GM12872 (cell line): ENCODE measurements around the gene PAX2.
A peak's percentile ranks its signal among the peaks of the same experiment; 100 is the strongest.

Source experiments
- TF ChIP-seq, protein P1 (sequence below): IDR thresholded peaks from 3 replicates; pipeline ENCODE4 v1.5.1; 2011; ENCODE audit warnings: low read depth, mild to moderate bottlenecking, low read length, moderate library complexity; ENCODE audit not compliant: insufficient read depth

PAX2 gene

DNA sequence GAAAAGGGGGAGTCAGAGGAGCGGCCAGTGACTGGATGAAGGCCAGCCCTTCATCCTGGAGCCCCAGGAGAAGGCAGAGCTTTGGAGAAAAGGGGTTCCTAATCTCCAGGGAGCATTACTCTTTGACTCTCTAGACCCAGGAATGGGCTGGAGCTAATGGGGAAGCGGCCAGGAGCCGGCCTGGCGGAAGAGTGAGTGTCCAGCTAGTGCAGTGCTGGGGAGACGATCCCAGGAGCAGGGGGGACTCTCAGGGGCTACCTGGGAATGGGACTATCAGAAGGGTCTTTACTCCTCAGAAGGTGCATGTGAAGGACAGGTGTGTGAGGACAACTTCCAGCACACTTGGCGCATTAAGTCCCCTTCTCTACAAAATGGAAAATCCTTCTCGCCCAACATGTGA is 2.4 kb upstream of the PAX2 start:
- TF ChIP-seq, protein P1, sequence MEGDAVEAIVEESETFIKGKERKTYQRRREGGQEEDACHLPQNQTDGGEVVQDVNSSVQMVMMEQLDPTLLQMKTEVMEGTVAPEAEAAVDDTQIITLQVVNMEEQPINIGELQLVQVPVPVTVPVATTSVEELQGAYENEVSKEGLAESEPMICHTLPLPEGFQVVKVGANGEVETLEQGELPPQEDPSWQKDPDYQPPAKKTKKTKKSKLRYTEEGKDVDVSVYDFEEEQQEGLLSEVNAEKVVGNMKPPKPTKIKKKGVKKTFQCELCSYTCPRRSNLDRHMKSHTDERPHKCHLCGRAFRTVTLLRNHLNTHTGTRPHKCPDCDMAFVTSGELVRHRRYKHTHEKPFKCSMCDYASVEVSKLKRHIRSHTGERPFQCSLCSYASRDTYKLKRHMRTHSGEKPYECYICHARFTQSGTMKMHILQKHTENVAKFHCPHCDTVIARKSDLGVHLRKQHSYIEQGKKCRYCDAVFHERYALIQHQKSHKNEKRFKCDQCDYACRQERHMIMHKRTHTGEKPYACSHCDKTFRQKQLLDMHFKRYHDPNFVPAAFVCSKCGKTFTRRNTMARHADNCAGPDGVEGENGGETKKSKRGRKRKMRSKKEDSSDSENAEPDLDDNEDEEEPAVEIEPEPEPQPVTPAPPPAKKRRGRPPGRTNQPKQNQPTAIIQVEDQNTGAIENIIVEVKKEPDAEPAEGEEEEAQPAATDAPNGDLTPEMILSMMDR, result no peak

DNA sequence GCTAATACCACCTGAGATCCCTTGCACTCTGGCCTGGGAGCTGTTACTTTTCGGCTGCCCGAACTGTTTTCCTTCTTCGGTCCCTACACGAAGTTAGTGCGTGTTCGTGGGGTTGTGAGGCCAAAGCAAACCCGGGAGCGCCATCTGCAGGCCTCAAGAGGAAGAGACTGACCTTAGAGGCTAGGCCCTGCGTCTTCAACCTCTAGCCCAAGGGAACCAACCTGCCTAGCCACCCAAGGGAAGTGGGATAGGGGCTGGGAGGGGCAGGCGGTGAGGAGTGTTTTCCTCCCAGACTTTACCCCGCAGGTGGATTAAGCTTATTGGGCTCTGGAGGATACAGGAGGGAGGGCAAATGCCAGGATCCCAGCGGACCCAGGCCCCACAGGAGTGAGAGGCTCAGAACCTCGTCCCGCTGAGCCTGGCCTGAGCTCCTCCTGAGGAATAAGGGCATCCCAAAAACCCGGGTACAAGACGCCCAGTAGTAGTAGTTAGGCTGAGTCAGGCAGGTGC is 1.7 kb upstream of the PAX2 start:
- TF ChIP-seq, protein P1, result peak; percentile 86

DNA sequence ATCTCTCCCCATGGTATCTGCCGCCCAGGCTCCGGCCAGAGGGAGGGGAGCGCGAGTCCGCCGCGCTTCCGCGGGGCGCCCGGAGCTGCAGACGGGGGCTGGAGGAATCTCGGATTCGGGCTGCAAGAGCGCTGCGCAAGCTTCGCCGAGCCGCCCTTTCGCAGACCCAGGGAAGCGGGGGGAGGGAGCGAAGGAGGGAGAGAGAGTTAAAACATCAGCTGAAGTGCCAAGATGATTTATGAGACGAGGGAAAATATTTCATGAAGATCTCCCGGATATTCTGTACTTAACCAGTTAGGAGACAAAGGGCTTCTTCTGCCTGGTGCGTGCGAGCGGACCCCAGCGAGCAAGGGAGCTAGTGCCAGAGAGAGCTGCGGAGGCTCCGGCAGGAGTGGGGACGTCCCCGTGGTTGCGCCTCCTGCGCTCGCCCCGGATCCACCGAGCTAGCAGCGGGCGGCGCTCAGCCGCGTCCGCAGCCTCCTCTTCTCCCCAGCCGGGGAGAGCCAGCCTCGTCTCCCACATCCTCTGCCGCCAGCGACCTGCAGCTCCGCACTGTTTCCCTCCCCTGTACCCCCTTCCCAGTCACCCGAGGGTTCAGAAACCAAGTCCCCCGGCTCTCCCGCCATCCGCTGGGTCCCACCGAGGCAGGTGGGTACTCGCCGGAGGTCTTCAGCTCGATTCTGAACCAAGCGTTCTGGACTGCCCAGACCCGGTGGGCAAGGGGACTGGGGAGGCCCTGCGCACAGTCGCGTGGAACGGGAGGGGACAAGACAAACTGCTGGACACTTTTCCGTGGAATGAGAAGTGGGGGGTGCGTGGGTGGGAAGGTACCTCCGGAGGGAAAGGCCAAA is 1.0 kb upstream of the PAX2 start:
- TF ChIP-seq, protein P1, result no peak

DNA sequence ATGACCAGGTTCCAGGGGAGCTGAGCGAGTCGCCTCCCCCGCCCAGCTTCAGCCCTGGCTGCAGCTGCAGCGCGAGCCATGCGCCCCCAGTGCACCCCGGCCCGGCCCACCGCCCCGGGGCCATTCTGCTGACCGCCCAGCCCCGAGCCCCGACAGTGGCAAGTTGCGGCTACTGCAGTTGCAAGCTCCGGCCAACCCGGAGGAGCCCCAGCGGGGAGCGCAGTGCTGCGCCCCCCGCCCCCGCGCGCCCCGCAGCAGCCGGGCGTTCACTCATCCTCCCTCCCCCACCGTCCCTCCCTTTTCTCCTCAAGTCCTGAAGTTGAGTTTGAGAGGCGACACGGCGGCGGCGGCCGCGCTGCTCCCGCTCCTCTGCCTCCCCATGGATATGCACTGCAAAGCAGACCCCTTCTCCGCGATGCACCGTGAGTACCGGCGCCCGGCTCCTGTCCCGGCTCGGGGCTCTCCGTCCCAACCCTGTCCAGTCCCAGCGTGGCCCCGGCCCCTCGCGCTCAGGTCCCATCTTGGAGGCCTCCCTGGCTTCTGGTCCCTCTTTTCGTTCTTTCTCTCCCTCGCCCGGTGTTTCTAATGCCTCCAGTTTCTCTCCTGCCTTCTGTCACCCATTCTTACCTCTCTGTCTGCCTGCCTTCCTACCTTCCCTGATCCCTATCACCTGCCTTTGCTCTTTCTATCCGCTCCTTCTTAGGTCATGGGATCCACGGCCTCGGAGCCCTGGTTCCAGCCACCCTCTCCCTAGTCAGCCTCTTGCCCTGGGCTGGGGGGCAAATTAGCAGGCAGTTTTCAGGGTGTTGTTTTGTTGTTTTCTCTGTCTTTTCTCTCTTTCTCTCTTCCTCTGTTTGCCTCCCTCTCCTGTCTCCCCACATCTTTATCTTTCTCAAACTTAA is 751 bp downstream of the PAX2 start:
- TF ChIP-seq, protein P1, result no peak

DNA sequence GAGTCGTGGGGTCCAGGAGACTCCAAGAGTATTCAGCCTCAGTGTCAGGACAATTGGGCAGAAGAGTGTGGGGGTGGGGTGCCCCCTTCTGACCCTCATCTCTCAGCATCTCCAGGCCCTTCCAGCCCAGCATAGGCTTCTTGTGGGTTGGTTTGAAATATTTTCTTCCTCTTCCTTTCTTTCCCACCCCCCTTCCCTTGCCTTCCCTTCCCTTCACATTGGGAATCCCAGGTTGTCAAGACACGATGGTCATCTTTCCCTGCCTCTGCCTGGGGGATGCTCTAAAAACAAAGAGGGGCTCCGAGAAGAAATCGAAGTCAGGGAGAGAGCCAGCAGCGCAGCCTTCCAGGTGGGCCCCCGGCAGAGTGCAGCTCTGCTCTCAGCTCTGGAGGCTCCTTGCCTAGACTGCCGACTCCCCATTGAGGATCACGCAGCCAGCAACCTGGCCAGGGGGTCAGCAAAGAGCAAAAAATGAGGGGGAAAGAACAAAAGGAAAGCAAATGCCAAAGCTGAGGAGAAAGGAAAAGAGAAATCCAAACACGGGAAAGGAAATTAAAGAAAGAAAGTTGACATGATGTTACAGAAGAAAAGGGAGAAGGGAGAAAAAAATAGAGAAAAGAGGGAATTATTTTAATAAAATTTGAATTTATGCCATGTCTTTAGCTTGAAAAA is 1.5 kb downstream of the PAX2 start:
- TF ChIP-seq, protein P1, result no peak

DNA sequence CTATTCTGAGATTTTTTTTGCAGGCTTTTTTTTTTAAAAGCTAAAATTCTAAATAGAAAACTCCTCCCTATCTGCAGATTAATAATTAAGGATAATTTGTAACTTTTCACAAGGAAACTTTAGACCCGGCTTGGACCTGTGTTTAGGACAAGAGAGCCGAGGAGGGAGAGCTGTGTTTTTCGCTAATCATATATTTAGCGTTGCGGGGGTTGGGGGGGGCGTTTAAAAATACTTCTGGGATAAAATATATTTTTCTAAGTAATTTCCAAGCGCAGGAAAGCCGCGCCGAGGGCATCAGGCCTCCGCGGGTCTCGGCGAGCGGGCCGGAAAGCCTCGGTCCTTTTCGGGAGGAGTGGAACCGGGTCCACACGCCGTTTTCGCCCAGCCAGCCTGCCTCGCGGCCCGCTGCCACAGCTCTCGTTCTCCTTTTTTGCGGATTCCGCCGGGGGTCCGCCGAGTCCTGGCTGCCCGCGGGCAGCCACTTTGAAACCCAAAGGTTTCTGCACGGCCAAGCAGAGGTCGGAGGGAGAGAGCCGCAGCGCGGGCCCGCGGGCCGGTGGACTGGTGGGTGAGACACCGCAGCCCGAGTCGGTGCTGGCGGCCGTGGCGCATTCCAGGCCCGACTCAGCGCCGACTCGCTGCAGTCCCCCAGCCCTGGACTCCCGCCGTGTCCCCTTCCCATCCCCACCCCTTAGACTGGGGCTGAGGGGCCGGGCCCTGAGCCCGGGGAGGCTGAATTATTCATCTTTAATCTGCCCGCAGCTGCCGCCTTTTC is 2.3 kb downstream of the PAX2 start:
- TF ChIP-seq, protein P1, result no peak
